Adrenal gland (tissue), 5 donors: Measurements from ENCODE around the gene HLA-F.

ENCODE experiments used
- POLR2A ChIP-seq, 2 donors: fragments of 450-650 bp; IDR thresholded peaks; one replicate each; pipeline ENCODE4 v1.6.1; 2017; ENCODE audit warnings: antibody characterized with exemption in 2 of 2, mild to moderate bottlenecking in 2 of 2, moderate library complexity in 1 of 2
- TF ChIP-seq, protein P1 (sequence below), 6 experiments: fragments of 450-650 bp in 4 of 6; fragments of 200-600 bp in 2 of 6; sonication (generic) in 1 of 6; IDR thresholded peaks; 1 replicate in 5 of 6; 2 replicates in 1 of 6; pipeline versions ENCODE4 v1.5.1 to v1.8.0; 2016 to 2021; ENCODE audit warnings: antibody characterized with exemption in 6 of 6, mild to moderate bottlenecking in 2 of 6, moderate library complexity in 1 of 6
- donor health status: DM: no; HTN: no; CAD: no.

DNA sequence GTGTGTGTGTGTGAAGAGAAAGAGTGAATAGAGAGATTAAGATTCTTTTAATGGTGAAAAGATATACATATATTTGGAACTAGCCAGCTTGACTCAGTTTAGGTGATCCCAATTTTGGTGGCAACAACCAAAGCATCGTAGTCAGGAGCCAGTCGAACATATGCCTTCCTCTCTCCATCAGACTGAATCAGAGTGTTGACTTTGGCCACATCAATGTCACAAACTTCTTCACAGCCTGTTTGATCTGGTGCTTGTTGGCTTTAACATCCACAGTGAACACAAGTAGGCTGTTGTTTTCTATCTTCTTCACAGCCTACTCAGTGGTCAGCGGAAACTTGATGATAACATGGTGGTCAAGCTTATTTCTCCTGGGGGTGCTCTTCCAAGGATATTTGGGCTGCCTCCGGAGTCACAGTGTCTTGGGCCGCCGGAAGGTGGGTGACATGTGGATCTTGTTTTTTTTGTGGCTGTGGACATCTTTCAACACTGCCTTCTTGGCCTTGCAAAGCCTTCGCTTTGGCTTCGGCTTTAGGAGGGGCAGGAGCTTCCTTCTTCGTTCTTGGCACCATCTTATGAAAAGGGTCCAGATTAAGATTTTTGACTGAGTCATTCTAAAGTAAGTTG lies 3.4 kb downstream of the HLA-F start:
- TF ChIP-seq, protein P1, sequence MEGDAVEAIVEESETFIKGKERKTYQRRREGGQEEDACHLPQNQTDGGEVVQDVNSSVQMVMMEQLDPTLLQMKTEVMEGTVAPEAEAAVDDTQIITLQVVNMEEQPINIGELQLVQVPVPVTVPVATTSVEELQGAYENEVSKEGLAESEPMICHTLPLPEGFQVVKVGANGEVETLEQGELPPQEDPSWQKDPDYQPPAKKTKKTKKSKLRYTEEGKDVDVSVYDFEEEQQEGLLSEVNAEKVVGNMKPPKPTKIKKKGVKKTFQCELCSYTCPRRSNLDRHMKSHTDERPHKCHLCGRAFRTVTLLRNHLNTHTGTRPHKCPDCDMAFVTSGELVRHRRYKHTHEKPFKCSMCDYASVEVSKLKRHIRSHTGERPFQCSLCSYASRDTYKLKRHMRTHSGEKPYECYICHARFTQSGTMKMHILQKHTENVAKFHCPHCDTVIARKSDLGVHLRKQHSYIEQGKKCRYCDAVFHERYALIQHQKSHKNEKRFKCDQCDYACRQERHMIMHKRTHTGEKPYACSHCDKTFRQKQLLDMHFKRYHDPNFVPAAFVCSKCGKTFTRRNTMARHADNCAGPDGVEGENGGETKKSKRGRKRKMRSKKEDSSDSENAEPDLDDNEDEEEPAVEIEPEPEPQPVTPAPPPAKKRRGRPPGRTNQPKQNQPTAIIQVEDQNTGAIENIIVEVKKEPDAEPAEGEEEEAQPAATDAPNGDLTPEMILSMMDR (IDR thresholded peaks at IDR 0.05) = no peak
- TF ChIP-seq POLR2A (IDR thresholded peaks at IDR 0.05) = no peak
